ENCODE data around the gene ASIC4. TPM values are rescaled to one million over a fixed set of nuclear protein-coding genes. Genes with fewer than 3 reads are reported as not detected.

The ASIC4 gene
- total RNA-seq, 8 experiments from 2014 or later, result 0.31 to 83.2 (median 19.4) TPM

DNA sequence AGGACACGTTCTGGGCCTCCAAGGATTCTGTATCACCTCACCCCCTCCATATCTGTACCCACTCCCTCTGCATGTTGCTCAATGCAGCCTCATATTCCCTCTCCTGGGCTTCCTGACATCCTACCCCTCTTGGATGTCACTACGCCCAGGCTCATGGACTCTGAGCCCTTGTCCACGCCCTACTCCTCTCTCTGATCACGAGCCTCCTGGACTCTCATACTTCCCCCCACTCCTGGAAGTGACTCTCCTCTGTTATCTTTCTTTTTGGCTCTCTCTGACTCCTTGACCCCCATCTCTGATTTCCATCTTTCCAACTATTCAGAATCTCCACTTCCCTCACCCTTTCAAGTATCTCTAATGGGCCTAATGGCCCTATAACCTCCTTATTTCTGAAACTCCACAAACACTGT, 31.7 kb downstream of the ASIC4 start:
- H3K4me3 ChIP-seq, result no peak overlapping the region
- in situ Hi-C loops (cut with MboI; ENCODE audit: low pct_unique_long_range_greater_than_20kb in 2 of 9, low sequenced_read_pairs in 9 of 9, unreplicated experiment in 9 of 9), result no loop called here
- ATAC-seq (replicated peaks in 6 of 8), result no peak

DNA sequence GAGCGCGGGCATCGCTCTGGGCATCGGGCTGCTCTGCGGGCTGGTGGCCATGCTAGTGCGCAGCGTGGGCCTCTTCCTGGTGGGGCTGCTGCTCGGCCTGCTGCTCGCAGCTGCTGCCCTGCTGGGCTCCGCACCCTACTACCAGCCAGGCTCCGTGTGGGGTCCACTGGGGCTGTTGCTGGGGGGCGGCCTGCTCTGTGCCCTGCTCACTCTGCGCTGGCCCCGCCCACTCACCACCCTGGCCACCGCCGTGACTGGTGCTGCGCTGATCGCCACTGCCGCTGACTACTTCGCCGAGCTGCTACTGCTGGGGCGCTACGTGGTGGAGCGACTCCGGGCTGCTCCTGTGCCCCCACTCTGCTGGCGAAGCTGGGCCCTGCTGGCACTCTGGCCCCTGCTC, 33.3 kb downstream of the ASIC4 start:
- no peak for ATAC-seq (replicated peaks in 6 of 8)
- Histone ChIP-seq H3K27ac (no peak overlapping the region), H3K4me3 (no peak overlapping the region), H3K4me1 (replicated peaks in 1 of 2) (peaks cover 6 to 15% of the 10 kb centered on the region in 2 donors)
- in situ Hi-C loops (cut with MboI; ENCODE audit: low pct_unique_long_range_greater_than_20kb in 2 of 9, low sequenced_read_pairs in 9 of 9, unreplicated experiment in 9 of 9), result no loop called here
- 73 to 100% (median 100%) methylated on average over 2 to 3 of the region's 26 CpGs; no CpG with 5 or more reads in 7 of the 10 experiments for WGBS, 10 experiments

More for the DNA sequence above, 31.7 kb downstream of the ASIC4 start:
- peaks cover 6 to 9% of the 10 kb centered on the region in 2 donors for H3K4me1 ChIP-seq (replicated peaks in 1 of 2)
- no peak overlapping the region for H3K27ac ChIP-seq
- 20 to 85% (median 68%) methylated on average over 2 to 4 of the region's 4 CpGs; no CpG with 5 or more reads in 3 of the 10 experiments for WGBS, 10 experiments

DNA sequence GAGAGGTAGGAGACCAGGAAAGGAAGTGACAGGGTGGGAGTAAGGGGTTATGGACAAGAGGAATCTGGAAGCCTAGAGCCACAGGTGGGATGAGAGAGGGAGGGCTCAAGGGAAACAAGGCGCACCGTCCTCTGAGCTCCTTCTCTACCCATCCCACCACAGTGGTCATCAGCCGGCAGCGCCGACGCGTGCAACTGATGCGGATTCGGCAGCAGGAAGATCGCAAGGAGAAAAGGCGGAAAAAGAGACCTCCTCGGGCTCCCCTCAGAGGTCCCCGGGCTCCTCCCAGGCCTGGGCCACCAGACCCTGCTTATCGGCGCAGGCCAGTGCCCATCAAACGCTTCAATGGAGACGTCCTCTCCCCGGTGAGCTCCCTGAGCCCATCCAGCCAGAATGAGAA, 34.7 kb downstream of the ASIC4 start:
- 72 to 100% (median 92%) methylated on average over 1 to 7 of the region's 18 CpGs; no CpG with 5 or more reads in 4 of the 10 experiments for WGBS, 10 experiments
- no peak for ATAC-seq (replicated peaks in 6 of 8)
- in situ Hi-C loops (cut with MboI; ENCODE audit: low pct_unique_long_range_greater_than_20kb in 2 of 9, low sequenced_read_pairs in 9 of 9, unreplicated experiment in 9 of 9), result no loop called here
- H3K4me1 ChIP-seq (replicated peaks in 1 of 2), result peaks cover 11 to 20% of the 10 kb centered on the region in 2 donors
- H3K27ac ChIP-seq, result no peak overlapping the region
- H3K4me3 ChIP-seq, result no peak overlapping the region

DNA sequence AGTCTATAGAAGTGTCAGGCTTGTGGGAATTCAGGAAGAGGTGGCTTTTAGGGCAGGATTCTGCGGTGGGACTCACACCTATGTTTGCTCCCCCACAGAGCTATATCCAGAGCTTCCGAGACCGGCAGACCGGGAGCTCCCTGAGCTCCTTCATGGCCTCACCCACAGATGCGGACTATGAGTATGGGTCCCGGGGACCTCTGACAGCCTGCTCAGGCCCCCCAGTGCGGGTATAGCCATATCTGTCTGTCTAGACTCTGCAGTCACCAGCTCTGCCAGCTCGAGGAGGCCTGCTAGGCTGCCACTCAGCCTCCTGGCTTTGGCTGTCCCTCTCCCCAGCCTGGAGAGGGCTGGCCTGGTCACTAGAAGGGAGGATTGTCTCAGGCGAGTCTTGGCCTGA, 35.3 kb downstream of the ASIC4 start:
- 64 to 100% (median 100%) methylated on average over 1 to 3 of the region's 9 CpGs; no CpG with 5 or more reads in 7 of the 10 experiments for WGBS, 10 experiments
- Histone ChIP-seq H3K4me3 (no peak overlapping the region), H3K4me1 (replicated peaks in 1 of 2) (peaks cover 10 to 20% of the 10 kb centered on the region in 2 donors), H3K27ac (no peak overlapping the region)
- in situ Hi-C loops (cut with MboI; ENCODE audit: low pct_unique_long_range_greater_than_20kb in 2 of 9, low sequenced_read_pairs in 9 of 9, unreplicated experiment in 9 of 9), result no loop called here
- ATAC-seq (replicated peaks in 6 of 8), result no peak

DNA sequence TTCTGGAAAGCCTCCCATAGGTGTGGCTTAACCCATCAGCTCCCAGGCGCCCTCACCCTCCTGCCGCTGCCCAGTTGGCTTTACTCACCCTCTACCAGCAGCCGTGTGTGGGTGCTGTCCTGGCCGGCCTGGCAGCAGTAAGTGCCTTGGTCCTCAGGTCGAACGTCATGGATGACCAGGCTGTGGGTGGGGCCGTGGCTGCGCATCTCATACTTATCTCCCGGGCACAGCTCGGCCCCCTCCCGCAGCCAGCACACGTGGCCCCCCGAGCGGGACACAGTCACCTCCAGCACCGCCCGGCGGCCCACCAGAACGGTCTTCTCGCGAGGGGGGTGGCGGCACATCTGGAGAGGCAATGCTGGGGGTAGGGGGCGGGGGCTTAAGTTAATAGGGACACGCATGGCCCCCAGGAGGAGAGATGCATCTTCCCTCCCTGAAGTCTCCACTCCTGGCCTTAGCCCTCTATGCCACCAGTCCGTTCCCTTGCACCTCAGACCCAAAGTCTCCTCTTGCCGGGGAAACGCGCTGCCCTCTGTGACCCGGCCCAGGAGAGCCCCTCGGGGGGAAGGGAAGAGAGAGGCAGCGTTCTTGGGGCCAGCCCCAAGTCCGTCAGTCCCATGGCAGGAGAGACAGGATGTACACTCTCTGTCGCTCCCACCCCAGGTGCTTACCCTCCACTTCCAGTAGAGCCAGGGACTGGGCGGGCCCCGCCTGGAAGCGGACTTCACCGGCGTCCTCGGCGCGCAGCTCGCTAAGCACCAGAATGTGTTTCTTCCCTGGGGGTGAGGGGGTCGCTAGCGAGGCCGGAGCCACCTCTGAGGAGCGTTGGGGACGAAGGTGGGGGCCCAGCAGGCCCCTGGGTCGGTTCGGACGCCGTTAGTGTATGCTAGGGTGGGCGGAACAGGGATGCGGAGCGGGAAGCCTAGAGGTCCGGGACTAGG, 37.4 kb downstream of the ASIC4 start:
- ATAC-seq (replicated peaks in 6 of 8), result peak; percentile 36 to 51 (median 46)
- 0 to 10% (median 0%) methylated on average over 2 to 4 of the region's 54 CpGs; no CpG with 5 or more reads in 7 of the 10 experiments for WGBS, 10 experiments
- Histone ChIP-seq H3K4me3 (peak overlapping the region; percentile 39 to 60 (median 55)), H3K27ac (peak overlapping the region; percentile 44 to 52), H3K4me1 (replicated peaks in 1 of 2) (peaks cover 5 to 14% of the 10 kb centered on the region in 2 donors)
- in situ Hi-C loops (cut with MboI; ENCODE audit: low pct_unique_long_range_greater_than_20kb in 2 of 9, low sequenced_read_pairs in 9 of 9, unreplicated experiment in 9 of 9), result no loop called here

DNA sequence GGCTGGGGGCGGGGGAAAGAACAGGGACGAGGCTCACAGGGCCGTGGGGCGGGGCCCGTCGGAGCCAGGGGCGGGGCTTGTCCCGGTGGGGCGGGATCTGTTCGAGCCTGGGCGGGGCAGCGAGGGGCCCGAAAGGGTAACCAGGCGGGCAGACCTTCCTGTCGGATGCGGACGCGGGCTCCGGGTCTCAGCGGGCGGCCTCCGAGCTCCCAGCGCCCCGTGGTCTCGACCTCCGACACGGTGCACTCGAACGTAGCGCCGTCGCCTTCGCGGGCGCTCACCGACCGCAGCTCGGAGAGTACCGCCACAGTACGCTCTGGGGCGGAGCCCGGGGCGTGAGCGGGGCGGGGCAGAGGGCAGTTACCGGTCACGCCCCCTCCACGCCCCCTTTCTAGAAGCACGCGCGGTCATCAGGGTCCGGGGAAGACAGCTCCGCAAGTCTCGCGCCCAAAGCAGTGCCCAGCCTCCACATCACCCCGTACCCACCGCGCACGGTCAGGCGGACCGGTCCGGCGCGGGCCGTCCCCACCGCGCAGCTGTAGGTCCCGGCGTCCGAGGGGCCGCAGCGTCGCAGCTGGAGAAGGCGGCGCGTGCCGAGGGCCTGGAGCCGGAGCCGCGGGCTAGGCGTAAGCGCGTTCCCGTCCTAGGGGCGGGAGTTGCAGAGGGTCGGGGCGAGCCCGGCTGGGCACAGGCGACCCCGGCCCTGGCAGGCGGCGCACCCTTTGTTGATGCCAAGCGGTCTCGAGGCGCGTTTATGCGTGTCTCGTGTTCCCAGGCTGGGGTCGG, 38.3 kb downstream of the ASIC4 start:
- Histone ChIP-seq H3K4me3 (peak overlapping the region; percentile 39 to 60 (median 55)), H3K4me1 (replicated peaks in 1 of 2) (peaks cover 5 to 14% of the 10 kb centered on the region in 2 donors), H3K27ac (peak overlapping the region; percentile 20 to 52)
- WGBS, 10 experiments, result 0 to 23% (median 2%) methylated on average over 1 to 17 of the region's 99 CpGs; no CpG with 5 or more reads in 7 of the 10 experiments
- in situ Hi-C loops (cut with MboI; ENCODE audit: low pct_unique_long_range_greater_than_20kb in 2 of 9, low sequenced_read_pairs in 9 of 9, unreplicated experiment in 9 of 9), result no loop called here
- ATAC-seq (replicated peaks in 6 of 8), result peak; percentile 75 to 86 (median 80)

DNA sequence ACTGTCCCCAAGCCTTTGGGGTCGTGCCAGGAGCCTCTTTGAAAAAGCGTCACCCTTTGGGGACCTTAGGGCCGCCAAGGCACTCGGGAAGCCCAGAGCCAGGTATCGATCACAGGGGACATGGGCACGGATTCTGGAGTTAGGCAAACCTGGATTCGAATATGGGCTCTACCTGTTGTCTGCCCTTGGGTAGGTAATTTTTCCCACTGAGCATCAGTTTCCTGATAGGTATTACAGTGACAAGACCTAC, 38.8 kb downstream of the ASIC4 start:
- 4 to 80% (median 21%) methylated on average over 1 to 4 of the region's 7 CpGs; no CpG with 5 or more reads in 6 of the 10 experiments for WGBS, 10 experiments
- in situ Hi-C loops (cut with MboI; ENCODE audit: low pct_unique_long_range_greater_than_20kb in 2 of 9, low sequenced_read_pairs in 9 of 9, unreplicated experiment in 9 of 9), result no loop called here
- peak overlapping the region in 1 of 2 donors; percentile 15 for H3K27ac ChIP-seq
- peak overlapping the region; percentile 39 to 60 (median 55) for H3K4me3 ChIP-seq
- no peak for ATAC-seq (replicated peaks in 6 of 8)
- peaks cover 5 to 14% of the 10 kb centered on the region in 2 donors for H3K4me1 ChIP-seq (replicated peaks in 1 of 2)

DNA sequence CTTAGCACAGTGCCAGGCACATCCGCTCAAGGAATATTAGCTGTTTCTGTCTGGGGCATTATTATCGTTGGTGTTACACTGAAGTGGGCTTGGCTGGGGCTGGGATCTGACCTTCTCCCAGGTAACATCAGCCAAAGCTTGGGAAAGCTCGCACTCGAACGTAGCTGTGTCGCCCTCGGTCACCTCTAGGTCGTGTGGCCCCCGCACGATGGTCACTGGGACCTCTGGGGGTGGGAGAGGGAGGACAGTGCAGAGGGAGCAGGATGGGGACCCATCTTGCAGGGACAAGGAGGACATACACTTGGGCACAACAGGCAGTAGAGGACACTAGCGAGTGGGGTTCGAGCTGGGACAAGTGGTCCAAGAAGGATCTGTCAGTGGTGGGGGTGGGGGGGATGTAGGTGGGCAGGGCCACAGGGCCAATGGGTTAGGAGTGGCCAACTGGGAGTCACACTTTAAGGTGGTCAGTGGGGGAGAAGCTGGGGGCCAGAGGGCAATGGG, 39.2 kb downstream of the ASIC4 start:
- no peak for ATAC-seq (replicated peaks in 6 of 8)
- Histone ChIP-seq H3K4me1 (replicated peaks in 1 of 2) (peaks cover 5 to 14% of the 10 kb centered on the region in 2 donors), H3K4me3 (peak overlapping the region in 3 of 5 donors; percentile 39 to 58 (median 55)), H3K27ac (no peak overlapping the region)
- WGBS, 10 experiments, result 71 to 80% (median 78%) methylated on average over 1 to 6 of the region's 12 CpGs; no CpG with 5 or more reads in 6 of the 10 experiments
- in situ Hi-C loops (cut with MboI; ENCODE audit: low pct_unique_long_range_greater_than_20kb in 2 of 9, low sequenced_read_pairs in 9 of 9, unreplicated experiment in 9 of 9), result no loop called here

DNA sequence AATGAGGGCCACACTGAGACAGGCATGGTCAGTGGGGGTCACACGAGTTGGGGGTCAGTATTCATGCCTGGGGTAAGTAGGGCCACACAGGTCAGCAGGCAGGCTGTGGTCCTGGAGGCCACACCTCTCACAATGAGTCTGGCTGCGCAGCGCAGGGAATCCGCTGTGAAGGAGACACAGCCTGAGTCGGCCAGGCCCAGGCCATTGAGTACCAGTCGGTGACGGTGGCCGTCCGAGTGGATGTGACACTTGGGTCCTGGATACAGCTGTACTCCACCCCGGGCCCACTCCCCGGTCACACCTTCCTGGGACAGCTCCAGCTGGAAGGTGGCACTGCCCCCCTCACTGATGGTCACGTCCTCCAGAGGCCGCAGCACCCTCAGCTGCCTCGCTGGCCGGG, 40.1 kb downstream of the ASIC4 start:
- Histone ChIP-seq H3K27ac (no peak overlapping the region), H3K4me1 (replicated peaks in 1 of 2) (peaks cover 5 to 14% of the 10 kb centered on the region in 2 donors), H3K4me3 (no peak overlapping the region)
- WGBS, 10 experiments, result 80 to 94% (median 83%) methylated on average over 2 to 7 of the region's 15 CpGs; no CpG with 5 or more reads in 7 of the 10 experiments
- ATAC-seq (replicated peaks in 6 of 8), result no peak
- in situ Hi-C loops (cut with MboI; ENCODE audit: low pct_unique_long_range_greater_than_20kb in 2 of 9, low sequenced_read_pairs in 9 of 9, unreplicated experiment in 9 of 9), result no loop called here

DNA sequence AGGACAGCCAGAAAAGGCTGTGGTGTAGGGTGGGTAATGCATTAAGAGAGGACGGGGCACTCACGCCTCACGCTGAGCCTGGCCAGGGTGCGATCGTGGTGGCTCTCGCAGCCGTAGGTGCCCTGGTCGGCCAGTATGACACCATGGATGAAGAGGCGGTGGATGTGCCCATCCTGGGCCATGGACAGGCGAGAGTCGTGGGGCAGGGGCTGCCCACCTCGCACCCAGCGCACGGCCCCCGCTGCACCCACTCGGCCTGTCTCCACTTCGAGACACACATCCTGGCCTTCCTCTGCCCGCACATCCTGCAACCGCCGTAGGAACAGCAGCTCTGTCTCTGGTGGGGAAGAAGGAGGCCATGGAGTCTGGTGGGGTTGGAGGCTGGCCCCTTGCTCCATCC, 41.7 kb downstream of the ASIC4 start:
- no peak overlapping the region for H3K4me3 ChIP-seq
- ATAC-seq (replicated peaks in 6 of 8), result no peak
- WGBS, 10 experiments, result 91% methylated on average over 4 of the region's 20 CpGs; no CpG with 5 or more reads in 9 of the 10 experiments
- H3K4me1 ChIP-seq (replicated peaks in 1 of 2), result peaks cover 5 to 14% of the 10 kb centered on the region in 2 donors
- H3K27ac ChIP-seq, result no peak overlapping the region
- in situ Hi-C loops (cut with MboI; ENCODE audit: low pct_unique_long_range_greater_than_20kb in 2 of 9, low sequenced_read_pairs in 9 of 9, unreplicated experiment in 9 of 9), result no loop called here

DNA sequence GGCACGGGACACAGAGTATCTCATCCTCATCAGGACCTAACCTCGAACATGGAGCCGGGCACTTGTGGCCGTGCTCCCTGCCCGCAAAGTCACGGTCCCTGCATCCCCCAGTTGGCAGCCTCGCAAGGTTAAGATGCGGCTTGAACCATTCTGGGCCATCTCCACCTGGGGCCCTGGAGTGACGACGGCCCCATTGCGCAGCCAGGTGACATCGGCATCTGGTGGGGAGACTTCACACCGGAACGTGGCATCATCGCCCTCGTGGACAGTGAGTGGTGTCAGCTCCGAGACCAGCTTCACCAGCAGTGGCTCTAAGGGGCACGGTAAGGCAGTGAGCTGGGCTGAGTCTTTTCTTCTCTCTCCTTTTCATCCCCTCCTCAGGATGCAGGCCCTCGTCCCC, 42.1 kb downstream of the ASIC4 start:
- H3K4me1 ChIP-seq (replicated peaks in 1 of 2), result peaks cover 5 to 12% of the 10 kb centered on the region in 2 donors
- 17 to 92% (median 67%) methylated on average over 1 to 8 of the region's 19 CpGs; no CpG with 5 or more reads in 5 of the 10 experiments for WGBS, 10 experiments
- in situ Hi-C loops (cut with MboI; ENCODE audit: low pct_unique_long_range_greater_than_20kb in 2 of 9, low sequenced_read_pairs in 9 of 9, unreplicated experiment in 9 of 9), result no loop called here
- H3K4me3 ChIP-seq, result no peak overlapping the region
- ATAC-seq (replicated peaks in 6 of 8), result no peak
- H3K27ac ChIP-seq, result no peak overlapping the region

DNA sequence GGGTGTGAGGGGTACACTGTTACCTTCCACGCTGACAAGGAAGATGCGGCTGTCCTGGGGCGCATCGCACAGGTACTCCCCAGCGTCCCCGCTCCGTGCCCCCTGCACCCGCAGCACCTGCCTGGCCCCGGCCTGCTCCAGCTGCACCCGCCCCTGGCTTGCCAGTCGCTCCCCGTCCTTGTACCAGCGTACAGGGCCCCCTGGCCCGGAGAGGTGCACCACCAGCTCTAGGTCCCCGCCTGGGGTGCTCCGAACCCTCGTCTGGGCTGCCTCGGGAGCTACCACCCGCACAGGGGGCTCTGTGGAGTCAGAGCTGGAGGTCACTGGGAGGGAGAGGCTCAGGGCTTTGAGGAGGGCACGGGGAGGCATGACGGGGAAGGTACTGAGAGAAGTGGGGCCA, 43.0 kb downstream of the ASIC4 start:
- no CpG with 5 or more reads among the region's 21 CpGs for WGBS, 10 experiments
- ATAC-seq (replicated peaks in 6 of 8), result no peak
- Histone ChIP-seq H3K4me3 (no peak overlapping the region), H3K4me1 (replicated peaks in 1 of 2) (peaks cover 5% of the 10 kb centered on the region in 2 donors), H3K27ac (no peak overlapping the region)
- in situ Hi-C loops (cut with MboI; ENCODE audit: low pct_unique_long_range_greater_than_20kb in 2 of 9, low sequenced_read_pairs in 9 of 9, unreplicated experiment in 9 of 9), result no loop called here

All from motor neuron (in vitro differentiated cells).